Upper lobe of right lung (tissue), 1 donor: Measurements from ENCODE around the gene LMAN2L. TPM values are rescaled to one million over a fixed set of nuclear protein-coding genes. Genes with fewer than 3 reads are reported as not detected.

Experiments
- ATAC-seq: fragments of 200-7000 bp; cut with Tn5 transposase; one replicate; pipeline ENCODE4 v1.9.1; 2020; ENCODE audit warnings: mild to moderate bottlenecking, moderate library complexity
- DNase-seq: peaks from one replicate; pipeline ENCODE4 v3.0.0-alpha.2; 2020
- H3K27ac ChIP-seq: fragments of 200-600 bp; one replicate; pipeline ENCODE4 v1.8.0; 2022
- H3K27me3 ChIP-seq: fragments of 200-600 bp; one replicate; pipeline ENCODE4 v1.8.0; 2022; ENCODE audit warnings: mild to moderate bottlenecking
- H3K36me3 ChIP-seq: fragments of 200-600 bp; one replicate; pipeline ENCODE4 v1.8.0; 2022
- H3K4me1 ChIP-seq: fragments of 200-600 bp; one replicate; pipeline ENCODE4 v1.8.0; 2022
- H3K4me3 ChIP-seq: fragments of 200-600 bp; one replicate; pipeline ENCODE4 v1.8.0; 2022; ENCODE audit warnings: mild to moderate bottlenecking
- H3K9me3 ChIP-seq: fragments of 200-600 bp; one replicate; pipeline ENCODE4 v1.8.0; 2022
- intact Hi-C: fragments of 100-400 bp; cut with DNase I; formaldehyde crosslinking; loops from one replicate; pipeline ENCODE4 v1.11.0; 2022
- total RNA-seq: library from RNA; stranded (reverse); fragmentation: NEBNext Ultra II Directional; extraction: Animal tissue kit (Norgen Biotek cat#: 25700); gene quantifications from one replicate; pipeline ENCODE4 v1.2.1, GENCODE V29; 2021
- TF ChIP-seq, protein P1 (sequence below): fragments of 200-600 bp; IDR thresholded peaks from one replicate; pipeline ENCODE4 v1.8.0; 2022; ENCODE audit warnings: antibody characterized with exemption
- donor health status: DM: no; HTN: yes; CAD: no; lungs with severe emphysema.

Gene LMAN2L
- total RNA-seq, 1 donor from 2014 or later: 16.5 TPM

DNA sequence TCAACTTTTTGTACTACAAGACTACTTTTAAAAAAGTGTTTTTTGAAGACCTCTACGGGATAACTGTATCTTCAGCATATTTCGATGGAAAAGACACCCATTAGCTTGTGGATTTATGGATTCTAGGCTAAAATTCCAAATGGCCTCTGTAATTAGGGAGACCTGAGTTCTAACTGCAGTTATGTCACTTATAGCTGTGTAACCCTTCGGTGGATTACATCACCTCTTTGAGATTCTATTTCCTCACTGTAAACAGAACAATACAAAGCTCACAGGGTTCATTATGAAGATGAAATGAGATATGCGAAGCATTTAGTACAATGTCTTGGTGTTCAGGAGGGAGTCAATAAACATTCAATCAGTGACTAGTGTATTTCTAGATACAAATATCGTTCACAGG, 24.2 kb downstream of the LMAN2L start:
- DNase-seq (no peak), ATAC-seq (peak; percentile 46)
- TF ChIP-seq, protein P1, sequence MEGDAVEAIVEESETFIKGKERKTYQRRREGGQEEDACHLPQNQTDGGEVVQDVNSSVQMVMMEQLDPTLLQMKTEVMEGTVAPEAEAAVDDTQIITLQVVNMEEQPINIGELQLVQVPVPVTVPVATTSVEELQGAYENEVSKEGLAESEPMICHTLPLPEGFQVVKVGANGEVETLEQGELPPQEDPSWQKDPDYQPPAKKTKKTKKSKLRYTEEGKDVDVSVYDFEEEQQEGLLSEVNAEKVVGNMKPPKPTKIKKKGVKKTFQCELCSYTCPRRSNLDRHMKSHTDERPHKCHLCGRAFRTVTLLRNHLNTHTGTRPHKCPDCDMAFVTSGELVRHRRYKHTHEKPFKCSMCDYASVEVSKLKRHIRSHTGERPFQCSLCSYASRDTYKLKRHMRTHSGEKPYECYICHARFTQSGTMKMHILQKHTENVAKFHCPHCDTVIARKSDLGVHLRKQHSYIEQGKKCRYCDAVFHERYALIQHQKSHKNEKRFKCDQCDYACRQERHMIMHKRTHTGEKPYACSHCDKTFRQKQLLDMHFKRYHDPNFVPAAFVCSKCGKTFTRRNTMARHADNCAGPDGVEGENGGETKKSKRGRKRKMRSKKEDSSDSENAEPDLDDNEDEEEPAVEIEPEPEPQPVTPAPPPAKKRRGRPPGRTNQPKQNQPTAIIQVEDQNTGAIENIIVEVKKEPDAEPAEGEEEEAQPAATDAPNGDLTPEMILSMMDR: no peak
- no peaks in the 10 kb centered on the region for H3K9me3 ChIP-seq
- no peaks in the 10 kb centered on the region for H3K4me1 ChIP-seq
- H3K36me3 ChIP-seq: peaks cover 39% of the 10 kb centered on the region
- no peaks in the 10 kb centered on the region for H3K27me3 ChIP-seq
- H3K4me3 ChIP-seq: no peak overlapping the region
- H3K27ac ChIP-seq: no peak overlapping the region
- intact Hi-C loops: no loop called here

DNA sequence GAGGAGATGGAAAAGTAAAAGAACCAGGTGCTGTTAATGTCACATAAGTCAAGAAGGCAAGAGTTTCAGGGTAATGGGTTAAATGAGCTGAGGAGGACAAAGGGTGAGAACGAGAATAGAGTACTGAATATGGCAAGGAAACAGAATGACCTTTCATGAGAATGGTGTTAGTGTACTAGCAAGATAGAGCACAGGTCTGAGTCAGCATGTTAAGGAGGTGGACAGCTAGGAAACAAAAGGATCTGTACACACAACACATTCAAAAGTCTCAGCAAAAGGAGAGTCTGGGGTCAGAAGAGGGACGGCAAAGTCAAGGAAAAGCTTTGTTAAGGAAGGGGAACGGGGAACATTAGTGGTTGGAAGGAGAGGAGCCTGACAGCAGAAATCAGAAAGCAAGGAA, 28.9 kb downstream of the LMAN2L start:
- H3K36me3 ChIP-seq: peaks cover 64% of the 10 kb centered on the region
- intact Hi-C loops: no loop called here

DNA sequence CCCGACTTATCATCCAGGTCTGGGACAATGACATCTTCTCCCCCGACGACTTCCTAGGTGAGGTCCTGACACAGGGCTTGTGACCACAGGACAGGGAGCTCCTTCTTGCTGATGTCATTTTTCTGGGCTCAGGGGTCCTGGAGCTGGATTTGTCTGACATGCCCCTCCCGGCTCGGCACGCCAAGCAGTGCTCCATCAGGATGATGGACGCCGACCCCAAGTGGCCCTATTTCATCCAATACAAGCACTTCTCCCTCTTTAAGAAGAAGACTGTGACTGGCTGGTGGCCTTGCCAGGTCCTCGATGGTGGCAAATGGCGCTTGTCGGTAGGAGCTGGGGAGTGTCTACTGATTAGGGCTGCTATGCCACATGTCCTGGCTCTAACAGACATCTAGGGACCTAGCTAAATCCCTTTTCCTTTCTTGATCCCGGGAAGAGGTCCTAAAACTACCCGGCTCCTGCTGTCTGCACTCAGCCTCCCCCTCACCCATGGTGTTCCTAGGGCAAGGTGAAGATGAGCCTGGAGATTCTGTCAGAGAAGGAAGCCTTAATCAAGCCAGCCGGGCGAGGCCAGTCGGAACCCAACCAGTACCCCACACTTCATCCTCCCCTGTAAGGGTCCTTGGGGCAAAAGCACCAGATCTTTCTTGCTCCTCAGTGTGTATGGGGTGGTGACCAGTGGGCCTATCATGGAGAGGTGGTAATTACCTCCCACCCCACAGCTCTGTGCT, 36.7 kb downstream of the LMAN2L start:
- no peak overlapping the region for H3K4me3 ChIP-seq
- H3K27me3 ChIP-seq: no peaks in the 10 kb centered on the region
- H3K27ac ChIP-seq: no peak overlapping the region
- intact Hi-C loops: no loop called here
- DNase-seq (no peak), ATAC-seq (no peak)
- TF ChIP-seq, protein P1: no peak
- H3K4me1 ChIP-seq: no peaks in the 10 kb centered on the region
- H3K36me3 ChIP-seq: peaks cover 36% of the 10 kb centered on the region
- no peaks in the 10 kb centered on the region for H3K9me3 ChIP-seq

More for the DNA sequence above, 28.9 kb downstream of the LMAN2L start:
- Histone ChIP-seq H3K9me3 (no peaks in the 10 kb centered on the region), H3K27ac (no peak overlapping the region), H3K27me3 (no peaks in the 10 kb centered on the region), H3K4me3 (no peak overlapping the region), H3K4me1 (no peaks in the 10 kb centered on the region)
- ATAC-seq: no peak
- no peak for DNase-seq
- TF ChIP-seq, protein P1: no peak

DNA sequence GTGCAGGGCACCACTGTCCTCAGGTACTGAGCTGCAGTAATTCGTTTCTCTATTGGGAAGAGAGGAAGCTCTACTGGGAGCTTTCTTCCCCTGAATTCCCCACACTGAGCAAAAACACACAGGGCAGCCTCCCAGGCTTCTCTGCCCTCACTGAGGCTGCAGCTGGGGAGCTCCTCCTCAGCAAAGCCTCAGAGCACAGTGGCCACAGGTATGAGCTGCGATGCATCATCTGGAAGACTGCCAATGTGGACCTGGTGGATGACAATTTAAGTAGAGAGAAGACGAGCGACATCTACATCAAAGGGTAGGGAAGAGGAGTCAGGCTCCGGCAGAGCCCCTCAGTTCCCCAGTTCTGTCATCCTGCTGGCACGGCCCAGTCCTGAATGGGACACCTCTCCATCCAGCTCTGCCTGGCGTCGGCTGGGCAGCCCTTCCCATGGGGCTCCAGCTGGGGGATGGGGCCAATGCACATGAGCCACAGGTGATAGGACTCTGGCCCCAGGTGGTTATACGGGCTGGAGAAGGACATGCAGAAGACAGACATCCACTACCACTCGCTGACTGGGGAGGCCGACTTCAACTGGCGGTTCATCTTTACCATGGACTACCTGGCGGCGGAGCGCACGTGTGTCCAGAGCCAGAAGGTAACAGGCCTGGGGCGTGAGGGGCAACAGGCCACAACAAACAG, 37.6 kb downstream of the LMAN2L start:
- peaks cover 26% of the 10 kb centered on the region for H3K36me3 ChIP-seq
- H3K4me3 ChIP-seq: no peak overlapping the region
- no peak overlapping the region for H3K27ac ChIP-seq
- TF ChIP-seq, protein P1: no peak
- H3K27me3 ChIP-seq: no peaks in the 10 kb centered on the region
- no peak for DNase-seq
- H3K9me3 ChIP-seq: no peaks in the 10 kb centered on the region
- intact Hi-C loops: no loop called here
- H3K4me1 ChIP-seq: no peaks in the 10 kb centered on the region
- no peak for ATAC-seq

DNA sequence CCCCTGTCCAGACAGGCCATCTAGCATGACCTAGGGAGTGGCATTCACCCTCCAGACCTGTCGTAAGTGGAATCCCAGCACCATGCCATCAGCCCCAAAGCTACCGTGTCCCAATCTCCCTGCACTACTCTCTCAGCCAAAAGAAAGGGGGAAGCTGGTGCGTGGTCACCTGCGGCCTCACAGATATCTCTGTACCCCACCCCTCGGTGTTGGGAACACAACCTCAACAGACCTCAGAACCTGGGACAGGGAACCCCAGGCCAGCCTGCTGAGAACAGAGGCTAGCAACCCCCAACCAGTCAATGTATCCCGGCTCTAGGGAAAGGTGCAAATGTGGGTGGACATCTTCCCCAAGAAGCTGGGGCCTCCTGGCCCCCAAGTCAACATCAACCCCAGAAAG, 38.2 kb downstream of the LMAN2L start:
- H3K4me3 ChIP-seq: no peak overlapping the region
- H3K27ac ChIP-seq: no peak overlapping the region
- no peaks in the 10 kb centered on the region for H3K4me1 ChIP-seq
- H3K36me3 ChIP-seq: peaks cover 20% of the 10 kb centered on the region
- no peaks in the 10 kb centered on the region for H3K27me3 ChIP-seq
- ATAC-seq (no peak), DNase-seq (no peak)
- H3K9me3 ChIP-seq: no peaks in the 10 kb centered on the region
- intact Hi-C loops: no loop called here
- TF ChIP-seq, protein P1: no peak
